Measurements from ENCODE around the gene CELSR1.
"Not testable (repeated sequence)": the region's sequence is repeated elsewhere in the genome, so short reads cannot be mapped to it uniquely, and the experiment has no call there.

CELSR1 gene

DNA sequence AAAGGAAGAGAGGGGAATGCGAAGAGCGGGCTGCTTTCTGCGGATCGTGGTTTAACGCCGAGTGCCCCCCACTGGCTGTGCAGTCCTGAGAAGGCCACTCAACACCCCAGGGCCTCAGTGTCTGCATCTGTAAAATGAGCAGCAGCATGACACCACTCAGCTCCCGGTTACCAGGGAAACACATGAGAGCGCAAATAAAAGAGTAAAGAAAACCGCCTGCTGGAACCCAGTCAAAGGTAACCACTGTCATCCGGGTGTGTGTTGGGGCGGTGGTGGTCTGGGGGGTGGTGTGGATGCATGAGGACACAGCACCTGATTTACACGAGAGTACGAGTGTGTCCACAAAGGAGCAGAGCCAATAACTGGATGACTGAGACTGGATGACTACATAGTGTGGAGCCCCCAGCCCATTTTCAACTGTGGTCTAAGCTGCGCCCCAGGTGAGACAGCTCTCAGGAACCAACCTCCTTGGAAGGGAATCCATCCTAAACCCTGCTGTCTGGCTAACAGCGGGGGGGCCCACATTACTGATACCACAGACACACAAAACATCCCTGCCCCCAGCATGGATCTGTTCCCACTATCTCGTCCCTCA, 5.7 kb downstream of the CELSR1 start:
- DNase-seq, result no peak

DNA sequence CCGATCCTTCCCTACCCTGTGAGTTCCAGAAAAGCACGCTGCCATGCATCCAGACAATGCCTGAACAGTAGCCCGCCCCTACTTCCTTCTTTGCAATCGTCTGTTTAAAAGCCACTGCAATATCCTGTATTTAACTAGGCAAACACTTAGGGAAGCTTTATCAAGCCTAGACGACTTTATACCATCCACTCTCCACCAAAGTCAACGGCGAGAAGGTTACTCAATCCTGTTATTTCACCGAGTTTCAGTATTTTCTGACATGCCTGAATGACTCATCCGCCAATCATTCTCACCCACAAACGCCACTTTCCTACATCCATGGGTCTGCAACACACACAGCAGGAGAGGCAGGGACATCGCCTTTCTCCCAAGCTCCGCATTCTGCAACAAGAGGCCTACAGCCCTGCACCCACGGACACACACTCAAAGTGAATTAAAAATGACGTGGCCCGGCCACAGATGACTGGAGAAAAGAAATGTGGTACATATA, 9.3 kb downstream of the CELSR1 start:
- no peak for DNase-seq

DNA sequence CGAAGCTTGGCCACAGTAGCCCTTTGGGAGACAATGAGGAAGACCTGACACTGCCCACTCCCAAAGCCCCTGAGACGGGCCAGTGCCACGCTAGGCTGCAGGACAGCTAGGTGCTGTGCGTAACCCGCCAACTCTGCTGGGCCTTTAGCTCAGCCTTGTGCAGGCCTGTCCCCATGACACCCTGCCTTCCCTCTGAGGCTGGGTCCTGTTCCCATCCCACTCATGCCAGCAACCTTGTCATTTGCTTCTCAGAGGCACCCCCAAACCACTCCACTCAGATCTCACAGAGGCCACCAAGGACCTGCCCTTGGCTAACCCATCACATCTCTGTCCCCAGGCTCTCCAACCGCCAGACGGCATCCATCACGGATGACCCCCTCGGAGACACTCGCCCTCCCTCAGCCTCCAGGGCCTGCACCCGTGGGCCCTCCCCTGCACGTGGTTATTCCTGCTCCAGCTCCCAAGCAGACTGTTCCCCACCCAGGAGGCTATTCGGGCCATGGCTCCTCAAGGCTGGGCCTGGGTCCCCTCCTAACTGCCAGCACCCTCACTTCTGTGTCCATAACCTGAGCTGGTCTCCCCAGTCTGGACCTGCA, 11.1 kb downstream of the CELSR1 start:
- DNase-seq, result no peak

DNA sequence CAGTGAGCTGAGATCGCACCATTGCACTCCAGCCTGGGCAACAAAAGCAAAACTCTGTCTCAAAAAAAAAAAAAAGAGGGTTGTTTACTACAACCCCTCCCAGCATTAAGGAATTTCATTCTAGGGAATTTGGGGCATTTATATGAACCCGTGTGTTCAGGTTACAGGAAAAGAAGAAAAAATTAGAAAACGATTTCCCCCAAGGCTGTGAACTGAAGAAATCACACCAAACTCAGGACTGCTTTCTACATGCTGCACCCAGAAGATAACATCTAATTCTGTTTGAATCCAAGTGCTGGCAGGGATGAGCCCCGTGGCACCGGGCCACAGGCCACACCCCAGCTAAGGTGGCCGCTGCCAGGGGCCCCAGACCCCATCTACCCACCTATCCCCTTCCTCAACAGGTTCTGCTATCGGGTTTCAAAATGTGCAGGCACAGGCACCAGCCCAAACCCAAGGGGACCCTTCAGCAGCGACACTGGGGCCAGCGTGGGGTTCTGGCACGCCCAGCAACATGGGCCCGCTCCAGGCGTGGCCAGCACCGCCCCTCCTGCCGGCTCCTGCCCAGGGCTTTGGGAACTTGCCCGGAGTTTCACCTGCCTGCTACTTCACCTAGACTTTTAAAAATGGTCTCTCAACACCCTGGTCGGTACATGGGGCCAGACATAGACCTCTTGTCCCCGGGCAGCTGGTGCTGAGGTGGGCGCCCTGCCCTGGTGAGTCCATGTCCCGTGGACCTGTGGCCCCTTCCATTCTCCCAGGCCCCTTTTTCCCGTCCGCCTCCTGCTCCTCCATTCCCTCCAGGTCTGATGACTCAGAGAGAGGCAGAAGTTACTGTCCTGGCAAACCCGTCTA, 11.8 kb downstream of the CELSR1 start:
- DNase-seq, result no peak

DNA sequence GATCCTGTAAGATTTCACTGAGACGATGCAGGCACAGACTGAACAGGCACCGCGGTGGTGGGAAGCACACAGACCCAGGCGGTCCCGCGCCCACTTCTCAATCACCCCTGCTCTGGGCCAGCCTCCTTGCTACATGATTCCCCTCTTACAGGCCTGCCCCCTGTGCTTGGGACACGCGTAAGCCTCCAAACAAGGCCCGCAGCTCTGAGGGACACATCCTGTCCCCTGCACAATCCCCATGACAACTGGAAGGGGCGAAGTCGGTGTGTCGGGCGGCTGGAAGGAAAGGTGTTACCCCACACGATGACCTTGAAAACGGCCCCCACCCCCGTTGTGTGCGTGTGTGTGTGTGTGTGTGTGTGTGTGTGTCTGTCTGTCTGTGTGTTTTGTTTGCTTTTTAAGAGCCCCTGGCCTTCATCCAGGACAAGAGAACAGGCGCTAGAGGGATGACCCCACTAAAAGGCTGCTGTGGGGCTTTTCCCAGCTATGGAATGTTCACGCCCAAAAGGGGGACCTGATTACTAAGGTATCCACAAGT, 13.1 kb downstream of the CELSR1 start:
- DNase-seq, result no peak

DNA sequence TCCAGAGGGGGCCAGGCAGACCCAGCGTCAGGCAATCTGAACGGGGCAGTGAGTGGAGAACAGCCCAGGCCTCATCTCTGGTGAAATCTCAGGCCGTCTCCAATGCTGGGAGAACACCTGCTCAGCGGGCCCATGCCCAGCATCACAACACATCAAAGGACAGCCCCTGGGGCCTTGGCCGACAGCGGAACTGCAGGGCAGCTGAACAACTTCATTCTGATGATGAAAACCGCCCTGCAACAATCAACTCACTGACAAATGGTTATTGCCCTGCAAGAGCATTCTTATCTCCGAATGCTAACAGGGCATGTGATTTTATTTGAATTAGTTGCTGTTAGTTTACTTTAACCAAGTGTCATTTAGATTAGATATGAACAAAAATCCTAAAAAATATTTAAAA, 14.6 kb downstream of the CELSR1 start:
- no peak for DNase-seq

DNA sequence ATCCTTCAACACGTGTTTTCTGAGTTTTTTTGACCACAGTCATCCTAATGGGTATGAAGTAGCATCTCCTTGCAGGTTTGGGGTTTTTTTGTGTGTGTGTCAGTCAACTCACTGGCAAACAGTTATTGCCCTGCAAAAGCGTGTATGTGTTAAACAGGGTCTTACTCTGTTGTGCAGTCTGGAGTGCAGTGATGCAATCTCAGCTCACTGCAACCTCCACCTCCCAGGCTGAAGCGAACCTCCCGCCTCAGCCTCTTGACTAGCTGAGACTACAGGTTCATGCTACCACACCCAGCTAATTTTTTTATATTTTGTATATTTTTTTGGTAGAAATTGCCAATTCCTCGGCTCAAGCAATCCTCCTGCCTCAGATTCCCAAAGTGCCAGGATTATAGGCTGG, 15.4 kb downstream of the CELSR1 start:
- no peak for DNase-seq

DNA sequence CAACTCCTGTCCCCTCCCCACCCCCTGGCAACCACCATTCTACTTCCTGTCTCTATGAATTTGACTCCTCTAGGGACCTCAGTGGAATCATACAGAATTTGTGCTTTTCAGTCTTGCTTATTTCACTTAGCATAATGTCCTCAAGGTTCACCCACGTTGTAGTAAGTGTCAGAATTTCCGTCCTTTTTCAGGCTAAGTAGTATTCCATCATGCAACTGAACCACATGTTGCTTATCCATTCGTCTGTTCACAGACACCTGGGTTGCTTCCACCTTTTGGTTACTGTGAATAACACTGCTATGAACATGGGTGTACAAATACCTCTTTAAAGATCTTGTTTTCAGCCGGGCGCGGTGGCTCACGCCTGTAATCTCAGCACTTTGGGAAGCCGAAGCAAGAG, 16.5 kb downstream of the CELSR1 start:
- DNase-seq, result no peak

DNA sequence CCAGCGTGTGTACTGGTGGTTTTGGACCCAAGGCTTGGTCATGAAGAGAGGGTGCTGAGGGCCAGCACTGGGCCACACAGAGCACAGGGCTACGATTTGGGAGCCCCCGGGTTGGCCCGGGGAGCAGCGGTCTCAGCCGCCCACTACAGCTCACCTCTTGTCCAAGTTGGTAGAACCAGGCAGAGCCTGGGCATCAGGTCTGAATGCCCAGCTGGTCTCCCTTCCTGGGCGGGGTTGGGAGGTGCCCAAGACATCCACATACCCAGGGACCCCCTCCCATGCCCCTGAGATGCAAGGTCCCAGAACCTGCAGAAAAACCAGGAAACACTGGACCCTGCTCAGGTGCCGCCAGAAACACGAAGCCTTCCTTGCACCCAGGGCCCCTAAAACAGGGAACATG, 18.0 kb downstream of the CELSR1 start:
- DNase-seq, result no peak

DNA sequence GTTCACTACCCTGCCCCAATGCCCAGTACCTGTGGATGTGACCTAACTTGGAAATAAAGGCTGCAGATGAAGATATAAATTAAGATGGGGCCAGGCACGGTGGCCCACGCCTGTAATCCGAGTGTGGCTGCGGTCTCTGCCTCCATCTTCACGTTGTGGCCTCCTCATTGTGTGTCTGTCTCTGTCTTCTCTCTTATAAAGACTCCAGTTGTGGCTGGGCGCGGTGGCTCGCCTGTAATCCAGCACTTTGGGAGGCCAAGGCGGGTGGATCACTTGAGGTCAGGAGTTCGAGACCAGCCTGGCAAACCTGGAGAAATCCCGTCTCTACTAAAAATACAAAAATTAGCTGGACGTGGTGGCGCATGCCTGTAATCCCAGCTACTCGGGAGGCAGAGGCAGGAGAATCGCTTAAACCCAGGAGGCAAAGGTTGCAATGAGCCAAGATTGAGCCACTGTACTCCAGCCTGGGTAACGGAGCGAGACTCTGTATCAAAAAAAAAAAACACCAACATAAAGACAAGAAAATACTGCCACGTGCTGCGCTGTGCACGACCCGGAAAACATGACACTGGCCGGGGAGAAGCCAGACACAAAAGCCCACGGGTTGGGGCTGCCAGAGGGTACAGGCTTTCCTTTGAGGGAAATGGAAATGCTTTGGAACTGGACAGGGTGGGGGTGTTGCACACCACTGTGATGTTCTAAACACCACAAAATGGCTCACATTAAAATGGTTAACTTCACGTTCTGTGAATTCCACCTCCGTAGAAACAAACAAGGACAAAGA, 18.7 kb downstream of the CELSR1 start:
- no peak for DNase-seq

DNA sequence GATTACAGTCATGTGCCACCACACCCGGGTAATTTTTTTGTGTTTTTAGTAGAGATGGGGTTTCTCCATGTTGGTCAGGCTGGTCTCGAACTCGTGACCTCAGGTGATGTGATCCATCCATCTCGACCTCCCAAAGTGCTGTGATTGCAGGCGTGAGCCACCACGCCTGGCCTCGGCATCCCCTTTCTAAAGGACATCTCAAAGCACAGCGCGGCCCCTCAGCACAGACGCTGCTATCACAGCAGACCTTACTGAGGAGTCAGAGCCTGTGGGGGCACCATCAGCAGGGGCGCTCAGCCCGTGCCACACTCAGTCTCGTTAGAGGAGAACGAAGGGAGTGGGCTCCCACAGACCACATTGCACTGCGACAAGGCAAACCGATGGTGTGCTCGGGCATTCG, 19.4 kb downstream of the CELSR1 start:
- no peak for DNase-seq

DNA sequence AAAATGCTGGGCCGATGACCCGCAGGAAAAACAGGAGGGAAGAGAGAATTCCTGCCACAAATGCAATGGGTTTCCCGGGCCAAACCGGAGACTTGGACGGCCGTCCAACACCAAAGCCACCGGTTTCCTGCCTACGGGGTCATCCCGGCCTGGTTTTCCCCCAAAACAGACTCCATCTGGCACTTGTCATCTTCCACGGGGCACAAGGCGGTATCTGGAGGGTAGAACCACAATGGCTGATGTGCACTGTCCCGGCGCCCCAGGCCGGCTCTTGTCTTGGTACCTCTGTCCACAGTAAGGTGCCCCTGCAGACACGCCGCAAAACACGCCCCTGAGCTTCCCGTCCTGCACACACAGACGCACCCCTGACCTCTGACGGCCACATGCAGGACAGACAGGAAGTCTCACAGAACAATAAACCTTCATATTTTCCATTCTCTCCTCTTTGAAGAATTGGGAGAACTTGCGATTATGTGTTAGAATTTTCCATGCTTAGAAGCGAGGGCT, 20.1 kb downstream of the CELSR1 start:
- no peak for DNase-seq

DNA sequence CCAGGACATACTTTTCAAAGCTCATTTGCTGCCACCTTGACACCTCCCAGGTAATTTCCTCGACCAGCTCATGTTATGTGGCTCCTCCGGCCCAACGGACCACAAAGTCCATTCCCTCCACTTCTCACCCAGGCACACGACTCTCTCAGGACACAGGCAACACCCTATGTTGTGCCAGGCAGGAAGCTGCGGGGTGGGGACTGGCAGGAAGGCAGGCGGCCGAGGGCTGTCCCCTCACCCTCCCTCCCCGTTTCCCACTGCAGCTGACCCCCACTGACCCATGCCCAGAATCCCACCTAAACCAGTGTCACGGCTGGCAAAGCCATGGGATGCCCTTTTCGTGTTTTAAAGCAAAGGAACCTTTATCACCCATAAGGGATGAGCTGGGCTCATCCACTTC, 20.8 kb downstream of the CELSR1 start:
- DNase-seq, result no peak

DNA sequence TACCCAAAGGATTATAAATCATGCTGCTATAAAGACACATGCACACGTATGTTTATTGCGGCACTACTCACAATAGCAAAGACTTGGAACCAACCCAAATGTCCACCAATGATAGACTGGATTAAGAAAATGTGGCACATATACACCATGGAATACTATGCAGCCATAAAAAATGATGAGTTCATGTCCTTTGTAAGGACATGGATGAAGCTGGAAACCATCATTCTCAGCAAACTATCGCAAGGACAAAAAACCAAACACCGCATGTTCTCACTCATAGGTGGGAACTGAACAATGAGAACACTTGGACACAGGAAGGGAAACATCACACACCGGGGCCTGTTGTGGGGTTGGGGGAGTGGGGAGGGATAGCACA, 21.3 kb downstream of the CELSR1 start:
- DNase-seq, result not testable (repeated sequence)

DNA sequence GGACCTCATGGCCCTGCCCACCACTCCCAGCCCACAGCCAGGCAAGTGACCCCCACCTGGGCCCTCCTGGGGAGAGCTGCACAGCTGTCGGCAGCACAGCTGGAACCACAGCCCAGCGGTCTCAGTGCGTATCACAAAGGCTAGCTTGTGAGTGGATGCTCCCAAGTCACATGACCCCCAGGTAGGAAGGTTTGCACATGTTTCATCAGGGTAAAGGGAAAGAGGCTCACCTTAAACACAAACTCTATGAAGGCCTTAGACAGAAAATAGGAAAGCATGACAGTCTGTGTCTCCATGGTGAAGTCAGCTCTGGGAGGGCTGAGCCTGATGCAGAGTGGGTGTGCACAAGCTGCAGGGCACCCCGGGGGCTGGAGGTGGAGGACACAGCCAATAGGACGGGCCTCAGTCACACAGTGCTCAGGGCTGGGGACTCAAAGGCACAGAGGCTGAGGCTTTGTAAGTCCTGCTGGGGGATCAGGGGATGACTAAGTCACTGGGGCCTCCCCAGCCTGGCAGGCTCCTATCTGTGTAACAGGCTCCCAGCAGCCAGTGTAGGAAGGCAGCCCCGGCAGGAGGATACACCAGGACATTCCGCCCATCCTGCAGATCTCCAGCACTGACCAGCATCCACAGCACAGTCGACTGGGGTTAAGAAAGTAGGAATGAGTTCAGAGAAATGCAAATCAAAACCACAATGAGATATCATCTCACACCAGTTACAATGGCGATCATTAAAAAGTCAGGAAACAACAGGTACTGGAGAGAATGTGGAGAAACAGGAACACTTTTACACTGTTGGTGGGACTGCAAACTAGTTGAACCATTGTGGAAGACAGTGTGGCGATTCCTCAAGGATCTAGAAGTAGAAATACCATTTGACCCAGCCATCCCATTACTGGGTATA, 22.0 kb downstream of the CELSR1 start:
- no peak for DNase-seq

DNA sequence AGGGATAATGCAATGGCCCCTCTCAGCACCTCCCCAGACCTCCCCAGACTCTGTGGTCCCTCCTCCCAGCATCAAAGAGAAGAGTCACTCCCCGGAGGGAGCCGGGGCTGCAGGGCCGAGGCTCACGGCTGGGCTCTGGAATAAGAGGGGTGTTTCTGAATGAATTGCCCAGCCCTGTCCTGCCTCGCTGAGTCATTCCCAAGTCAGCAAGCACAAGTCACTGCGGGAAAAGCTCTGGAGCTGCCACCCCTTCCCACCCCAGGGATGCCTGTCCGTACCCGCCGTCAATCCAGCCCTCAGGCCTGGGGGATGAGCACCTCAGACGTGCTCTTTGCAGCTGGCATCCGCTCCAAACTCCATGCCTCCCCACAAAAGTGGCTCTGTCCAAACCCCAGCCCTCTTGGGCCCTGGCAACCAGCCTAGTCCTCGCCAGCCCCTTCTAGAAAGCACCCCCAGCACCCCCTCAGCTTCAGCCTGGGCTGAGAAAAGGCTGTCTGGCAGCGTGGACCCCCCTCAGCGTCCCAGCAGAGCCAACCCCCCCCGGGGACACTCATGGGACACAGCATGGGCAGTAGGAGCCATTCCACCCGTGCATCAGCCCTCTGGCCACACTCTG, 22.7 kb downstream of the CELSR1 start:
- DNase-seq, result no peak

DNA sequence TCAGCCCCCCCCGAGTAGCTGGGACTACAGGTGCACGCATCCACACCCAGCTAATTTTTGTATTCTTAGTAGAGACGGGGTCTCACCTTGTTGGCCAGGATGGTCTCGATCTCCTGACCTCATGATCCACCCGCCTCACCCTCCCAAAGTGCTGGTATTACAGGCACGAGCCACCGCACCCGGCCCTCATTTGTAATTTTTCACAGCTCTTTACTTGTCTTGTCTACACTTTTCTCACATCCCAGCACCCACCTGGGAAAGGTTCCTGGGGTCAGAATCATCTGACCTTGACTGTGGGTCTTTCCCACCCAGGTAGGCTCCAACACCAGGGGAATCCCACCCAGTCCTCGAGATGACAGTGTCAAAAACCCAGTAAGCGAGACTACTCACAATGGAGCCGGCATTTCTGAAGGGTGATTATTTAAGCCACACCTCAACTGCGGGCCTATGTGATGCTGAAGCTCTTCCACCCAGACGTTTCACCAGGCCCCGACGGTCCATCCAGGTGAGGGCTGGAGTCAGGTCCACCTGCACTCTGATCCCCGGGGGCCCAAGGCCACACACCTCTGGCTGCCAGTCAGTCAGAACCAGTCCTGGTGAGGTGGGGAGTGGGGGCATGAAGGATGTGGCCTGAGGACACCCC, 23.4 kb downstream of the CELSR1 start:
- no peak for DNase-seq

DNA sequence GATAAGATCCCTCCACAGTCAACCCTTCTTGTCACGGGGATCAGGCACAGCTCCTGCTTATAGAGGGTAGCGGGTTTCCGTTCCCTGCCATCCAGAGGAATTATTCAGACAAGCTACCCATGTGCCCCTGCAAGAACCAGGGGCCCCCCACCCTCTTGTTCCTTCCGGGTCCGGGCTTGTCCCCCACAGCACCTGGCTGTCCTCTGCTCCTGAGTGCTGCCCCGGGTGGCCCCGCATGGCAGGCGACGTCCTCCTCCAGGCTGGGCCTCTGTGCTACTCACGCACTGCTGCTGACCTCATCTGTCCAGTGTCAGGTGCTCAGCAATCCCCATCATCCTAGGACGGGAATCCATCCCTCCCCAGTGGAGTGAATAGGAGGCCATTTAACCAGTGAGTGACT, 24.7 kb downstream of the CELSR1 start:
- DNase-seq, result no peak

DNA sequence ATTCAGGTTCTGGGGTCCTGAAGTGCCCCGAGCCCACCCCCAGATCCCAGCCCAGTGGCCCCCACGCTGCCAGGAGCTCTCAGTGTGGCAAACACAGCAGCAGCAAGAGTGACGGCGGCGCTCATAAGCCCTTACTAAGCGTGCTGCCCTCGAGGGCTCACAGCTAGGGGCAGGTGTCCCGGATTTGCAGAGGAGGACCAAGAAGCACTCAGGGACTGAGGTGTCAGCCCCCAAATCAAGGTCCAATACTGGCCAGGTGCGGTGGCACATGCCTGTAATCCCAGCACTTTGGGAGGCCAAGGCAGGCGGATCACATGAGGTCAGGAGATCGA, 25.4 kb downstream of the CELSR1 start:
- no peak for DNase-seq

DNA sequence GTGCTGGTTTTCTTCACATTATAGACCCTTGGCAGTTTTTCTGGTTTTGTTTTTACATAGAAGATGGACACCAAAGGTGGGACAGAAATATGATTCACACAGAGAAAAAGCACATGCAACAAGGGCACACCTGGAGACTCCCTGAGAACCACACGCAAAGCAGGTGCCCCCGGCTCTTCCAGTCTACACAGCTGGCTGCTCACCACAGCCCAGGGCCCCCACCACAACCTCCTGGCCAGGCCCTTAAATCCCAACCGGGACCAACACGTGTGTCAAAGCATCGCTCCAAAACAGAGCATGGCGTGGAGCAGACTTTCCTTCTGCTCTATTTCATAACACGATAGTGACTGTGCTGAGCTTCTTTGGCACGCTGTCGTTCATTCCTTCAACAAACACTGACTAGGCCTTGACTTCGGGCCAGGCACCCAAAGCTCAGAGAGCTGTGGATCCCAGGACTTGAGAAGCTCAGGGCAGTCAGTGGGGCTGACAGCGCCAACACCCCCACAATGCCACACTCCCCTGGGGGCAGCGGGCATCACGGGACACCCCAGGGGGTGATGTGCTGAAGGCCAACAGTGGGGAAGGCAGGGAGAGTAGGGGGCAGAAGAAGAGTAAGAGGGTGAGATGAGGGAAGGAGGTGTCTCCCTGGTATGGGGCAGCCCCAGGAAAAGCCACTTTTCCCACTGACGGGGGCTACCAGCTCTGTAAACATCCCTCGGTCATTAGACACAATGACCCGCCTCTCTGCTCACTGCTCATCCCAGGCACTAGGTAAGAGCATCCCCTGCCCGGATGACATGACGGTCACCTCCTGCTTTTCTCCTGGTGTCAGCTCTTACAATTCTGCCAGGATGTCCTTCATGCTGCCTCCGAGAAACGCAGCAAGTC, 26.0 kb downstream of the CELSR1 start:
- DNase-seq, result no peak

Measured in NCI-H2107 (cell line).